Measurements from ENCODE around the gene CCSAP.

The CCSAP gene

GRCh38 chr1:229365569-229365968 is 22.7 kb upstream of the CCSAP start:
- no peak overlapping the region for H3K4me3 ChIP-seq (ENCODE audit: low read depth, low read length)
- TF ChIP-seq CTCF (IDR thresholded peaks at IDR 0.05; ENCODE audit: low read depth, low read length): no peak

GRCh38 chr1:229364207-229365065 is 21.6 kb upstream of the CCSAP start:
- no peak for TF ChIP-seq CTCF (IDR thresholded peaks at IDR 0.05; ENCODE audit: low read depth, low read length)
- H3K4me3 ChIP-seq (ENCODE audit: low read depth, low read length): no peak overlapping the region

DNA sequence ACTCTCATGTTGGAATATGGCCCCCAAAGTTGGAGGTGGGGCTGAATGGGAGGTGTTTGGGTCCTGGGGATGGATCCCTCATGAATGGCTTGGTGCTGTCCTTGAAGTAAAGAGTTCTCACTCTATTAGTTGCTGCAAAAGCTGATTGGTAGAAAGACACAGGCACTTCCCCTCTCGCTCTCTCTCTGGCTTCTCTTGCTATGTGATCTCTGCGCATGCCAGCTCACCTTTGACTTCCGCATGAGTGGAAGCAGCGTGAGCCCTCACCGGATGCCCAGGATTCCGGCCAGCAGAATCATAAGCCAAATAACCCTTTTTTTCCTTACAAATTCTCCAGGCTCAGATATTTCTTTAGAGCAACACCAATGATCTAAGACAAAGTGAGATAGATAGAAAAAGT is 20.9 kb upstream of the CCSAP start:
- H3K4me3 ChIP-seq (ENCODE audit: low read depth, low read length): no peak overlapping the region

DNA sequence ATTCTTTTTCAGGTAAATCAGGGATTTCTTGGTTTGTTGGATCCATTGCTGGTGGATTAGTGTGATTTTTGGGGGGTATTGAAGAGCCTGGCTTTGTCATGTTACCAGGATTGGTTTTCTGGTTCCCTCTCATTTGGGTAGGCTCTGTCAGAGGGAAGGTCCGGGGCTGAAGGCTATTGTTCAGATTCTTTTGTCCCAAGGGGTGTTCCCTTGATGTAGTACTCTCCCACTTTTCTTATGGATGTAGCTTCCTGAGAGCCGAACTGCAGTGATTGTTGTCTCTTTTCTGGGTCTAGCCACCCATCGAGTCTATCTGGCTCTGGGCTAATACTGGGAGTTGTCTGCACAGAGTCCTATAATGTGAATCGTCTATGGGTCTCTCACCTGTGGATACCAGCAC is 17.6 kb upstream of the CCSAP start:
- H3K4me3 ChIP-seq (ENCODE audit: low read depth, low read length): no peak overlapping the region
- TF ChIP-seq CTCF (IDR thresholded peaks at IDR 0.05; ENCODE audit: low read depth, low read length): no peak

More for the DNA sequence above, 20.9 kb upstream of the CCSAP start:
- TF ChIP-seq CTCF (IDR thresholded peaks at IDR 0.05; ENCODE audit: low read depth, low read length): no peak

GRCh38 chr1:229355661-229356060 is 12.8 kb upstream of the CCSAP start:
- TF ChIP-seq CTCF (IDR thresholded peaks at IDR 0.05; ENCODE audit: low read depth, low read length): no peak
- H3K4me3 ChIP-seq (ENCODE audit: low read depth, low read length): no peak overlapping the region

GRCh38 chr1:229354226-229354625 is 11.4 kb upstream of the CCSAP start:
- H3K4me3 ChIP-seq (ENCODE audit: low read depth, low read length): no peak overlapping the region
- TF ChIP-seq CTCF (IDR thresholded peaks at IDR 0.05; ENCODE audit: low read depth, low read length): no peak

GRCh38 chr1:229352975-229353374 is 10.1 kb upstream of the CCSAP start:
- no peak overlapping the region for H3K4me3 ChIP-seq (ENCODE audit: low read depth, low read length)
- TF ChIP-seq CTCF (IDR thresholded peaks at IDR 0.05; ENCODE audit: low read depth, low read length): no peak
